Middle frontal gyrus (tissue), 1 donor: ENCODE results near the gene MAP2K4.

ENCODE experiments used
- DNase-seq: peaks from one replicate; pipeline ENCODE4 v3.0.0-alpha.2; 2015; ENCODE audit warnings: low spot score; ENCODE audit errors: extremely low spot score

The MAP2K4 gene

GRCh38 chr17:12037970-12038369, 17.3 kb downstream of the MAP2K4 start:
- no peak for DNase-seq

GRCh38 chr17:12040478-12040877, 19.8 kb downstream of the MAP2K4 start:
- DNase-seq: no peak

- DNase-seq: no peak
Measured at GRCh38 chr17:12041312-12041711, 20.6 kb downstream of the MAP2K4 start.

- no peak for DNase-seq
Measured at GRCh38 chr17:12043702-12044101, 23.0 kb downstream of the MAP2K4 start.

GRCh38 chr17:12046786-12047185, 26.1 kb downstream of the MAP2K4 start:
- no peak for DNase-seq

- no peak for DNase-seq
Measured at GRCh38 chr17:12047681-12048376, 27.2 kb downstream of the MAP2K4 start.

- no peak for DNase-seq
Measured at GRCh38 chr17:12048843-12049473, 28.3 kb downstream of the MAP2K4 start.

GRCh38 chr17:12050646-12051225, 30.1 kb downstream of the MAP2K4 start:
- DNase-seq: no peak

- DNase-seq: no peak
Measured at GRCh38 chr17:12053552-12053951, 32.9 kb downstream of the MAP2K4 start.

- no peak for DNase-seq
Measured at GRCh38 chr17:12055889-12056288, 35.2 kb downstream of the MAP2K4 start.

- no peak for DNase-seq
Measured at GRCh38 chr17:12057520-12057919, 36.8 kb downstream of the MAP2K4 start.

GRCh38 chr17:12058535-12058934, 37.9 kb downstream of the MAP2K4 start:
- DNase-seq: no peak

- no peak for DNase-seq
Measured at GRCh38 chr17:12062249-12062648, 41.6 kb downstream of the MAP2K4 start.

GRCh38 chr17:12064395-12064794, 43.7 kb downstream of the MAP2K4 start:
- DNase-seq: no peak

- DNase-seq: no peak
Measured at GRCh38 chr17:12067485-12067884, 46.8 kb downstream of the MAP2K4 start.

- no peak for DNase-seq
Measured at GRCh38 chr17:12068946-12069345, 48.3 kb downstream of the MAP2K4 start.

GRCh38 chr17:12070561-12070960, 49.9 kb downstream of the MAP2K4 start:
- DNase-seq: no peak

GRCh38 chr17:12074346-12074745, 53.7 kb downstream of the MAP2K4 start:
- DNase-seq: no peak

- DNase-seq: no peak
Measured at GRCh38 chr17:12077773-12078172, 57.1 kb downstream of the MAP2K4 start.

GRCh38 chr17:12078791-12079190, 58.1 kb downstream of the MAP2K4 start:
- no peak for DNase-seq

GRCh38 chr17:12081720-12082119, 61.0 kb downstream of the MAP2K4 start:
- no peak for DNase-seq

GRCh38 chr17:12085076-12085949, 64.6 kb downstream of the MAP2K4 start:
- no peak for DNase-seq
